Caco-2 (cell line): ENCODE results near the gene PNMA8C. TPM values are rescaled to one million over a fixed set of nuclear protein-coding genes. Genes with fewer than 3 reads are reported as not detected.
"Not testable (repeated sequence)": the region's sequence is repeated elsewhere in the genome, so short reads cannot be mapped to it uniquely, and the experiment has no call there.

Experiments
- BruUV-seq: library from RNA; stranded (reverse); fragments of 400-500 nt; replicated peaks from 2 replicates; lab custom pipeline; 2021; lab: Mats Ljungman, UMichigan
- CTCF ChIA-PET: fragments of 300-600 bp; sonication (Branson Sonifier 250); formaldehyde crosslinking; loops from one replicate; lab custom pipeline; 2022; ENCODE audit warnings: antibody characterized with exemption; lab: Charles Lee
- POLR2A ChIA-PET: fragments of 300-600 bp; sonication (Branson Sonifier 250); formaldehyde crosslinking; loops from one replicate; lab custom pipeline; 2022; ENCODE audit warnings: antibody characterized with exemption; lab: Charles Lee
- DNase-seq, 2 experiments: peaks; one replicate each; pipeline versions ENCODE4 v3.0.0 to v3.0.0-alpha.2; 2020 to 2022
- H3K27me3 ChIP-seq: replicated peaks from 2 replicates; pipeline ENCODE4 v1.6.0; 2011; ENCODE audit warnings: low read length; ENCODE audit not compliant: control insufficient read depth, insufficient read depth
- H3K36me3 ChIP-seq: 2 replicates; pipeline ENCODE4 v1.5.1; 2011; ENCODE audit warnings: low read length; ENCODE audit not compliant: control insufficient read depth, insufficient read depth
- H3K4me1 ChIP-seq: fragments of 250-450 bp; sonication (Bioruptor Pico); 2 replicates; pipeline ENCODE4 v1.5.1; 2020; ENCODE audit warnings: mild to moderate bottlenecking
- H3K4me3 ChIP-seq: 2 replicates; pipeline ENCODE4 v1.5.1; 2011; ENCODE audit warnings: low read depth, mild to moderate bottlenecking, control low read depth, low read length
- H3K9me3 ChIP-seq: fragments of 250-450 bp; sonication (Bioruptor Pico); 2 replicates; pipeline ENCODE4 v1.5.1; 2020; ENCODE audit warnings: mild to moderate bottlenecking, moderate library complexity
- H3K27ac Mint-ChIP-seq: one replicate; pipeline ENCODE4 v1.8.0; 2022; ENCODE audit warnings: mixed read lengths; ENCODE audit not compliant: unreplicated experiment
- H3K27me3 Mint-ChIP-seq: one replicate; pipeline ENCODE4 v1.8.0; 2022; ENCODE audit warnings: mixed read lengths; ENCODE audit not compliant: insufficient read depth, unreplicated experiment
- H3K36me3 Mint-ChIP-seq: one replicate; pipeline ENCODE4 v1.8.0; 2022; ENCODE audit warnings: mild to moderate bottlenecking, mixed read lengths; ENCODE audit not compliant: insufficient read depth, unreplicated experiment
- H3K4me1 Mint-ChIP-seq: one replicate; pipeline ENCODE4 v1.8.0; 2022; ENCODE audit warnings: low read depth, mixed read lengths; ENCODE audit not compliant: unreplicated experiment
- H3K4me3 Mint-ChIP-seq: one replicate; pipeline ENCODE4 v1.8.0; 2022; ENCODE audit warnings: mild to moderate bottlenecking, moderate library complexity, mixed read lengths; ENCODE audit not compliant: unreplicated experiment
- H3K9me3 Mint-ChIP-seq: one replicate; pipeline ENCODE4 v1.8.0; 2022; ENCODE audit warnings: mixed read lengths; ENCODE audit not compliant: unreplicated experiment
- intact Hi-C: fragments of 100-400 bp; cut with micrococcal nuclease; formaldehyde crosslinking; loops from one replicate; pipeline ENCODE4 v1.10.0; 2022; ENCODE audit not compliant: unreplicated experiment
- total RNA-seq: library from RNA; stranded (reverse); gene quantifications from 2 replicates; pipeline ENCODE4 v1.2.3, GENCODE V29; 2022
- TF ChIP-seq, protein P1 (sequence below), 2 experiments: fragments of 200-600 bp in 1 of 2; IDR thresholded peaks; 1 replicate in 1 of 2; 2 replicates in 1 of 2; pipeline versions ENCODE4 v1.5.1 to v1.8.0; 2011 to 2022; ENCODE audit warnings: antibody characterized with exemption in 1 of 2, control low read depth in 1 of 2, inconsistent platforms in 1 of 2, low read depth in 1 of 2, low read length in 1 of 2, mild to moderate bottlenecking in 1 of 2, moderate library complexity in 1 of 2; ENCODE audit not compliant: insufficient read depth in 1 of 2, severe bottlenecking in 1 of 2, unreplicated experiment in 1 of 2

Gene PNMA8C
- total RNA-seq, 1 experiment from 2014 or later, result not detected

DNA sequence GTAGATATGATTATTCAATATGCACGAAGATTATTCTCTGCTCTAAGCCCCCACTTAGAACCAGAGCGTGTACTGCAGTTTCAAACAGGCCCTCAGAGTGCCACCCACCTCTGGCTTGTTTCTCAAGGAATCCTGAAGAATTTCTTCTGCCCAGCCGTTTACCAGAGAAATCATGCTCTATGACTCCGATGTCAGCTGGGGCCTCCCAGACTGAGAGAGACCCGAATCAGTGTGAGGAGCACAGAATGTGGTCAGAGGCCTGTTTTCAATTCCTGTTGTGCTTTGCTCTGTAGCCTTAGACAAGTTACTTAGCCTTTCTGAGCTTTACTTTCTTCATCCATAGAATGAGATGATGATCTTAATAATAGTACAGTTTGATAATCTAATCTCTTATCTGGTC lies 5.5 kb downstream of the PNMA8C start:
- H3K36me3 Mint-ChIP-seq, result no peaks in the 10 kb centered on the region
- H3K4me3 ChIP-seq, result no peak overlapping the region
- no peak overlapping the region for H3K4me3 Mint-ChIP-seq
- no peak overlapping the region for H3K27ac Mint-ChIP-seq
- H3K9me3 Mint-ChIP-seq, result no peaks in the 10 kb centered on the region
- no peaks in the 10 kb centered on the region for H3K4me1 ChIP-seq
- no peaks in the 10 kb centered on the region for H3K36me3 ChIP-seq
- peaks cover 15% of the 10 kb centered on the region for H3K27me3 Mint-ChIP-seq
- CTCF ChIA-PET, result interaction anchor here (0.6 kb wide), 1 partner anchor 194 kb away, joined by 5 read pairs; no protein-coding TSS in a partner anchor
- H3K27me3 ChIP-seq, result no peaks in the 10 kb centered on the region
- H3K9me3 ChIP-seq, result no peaks in the 10 kb centered on the region
- BruUV-seq, result no TSS peak
- intact Hi-C loops, result no loop called here
- TF ChIP-seq, protein P1, sequence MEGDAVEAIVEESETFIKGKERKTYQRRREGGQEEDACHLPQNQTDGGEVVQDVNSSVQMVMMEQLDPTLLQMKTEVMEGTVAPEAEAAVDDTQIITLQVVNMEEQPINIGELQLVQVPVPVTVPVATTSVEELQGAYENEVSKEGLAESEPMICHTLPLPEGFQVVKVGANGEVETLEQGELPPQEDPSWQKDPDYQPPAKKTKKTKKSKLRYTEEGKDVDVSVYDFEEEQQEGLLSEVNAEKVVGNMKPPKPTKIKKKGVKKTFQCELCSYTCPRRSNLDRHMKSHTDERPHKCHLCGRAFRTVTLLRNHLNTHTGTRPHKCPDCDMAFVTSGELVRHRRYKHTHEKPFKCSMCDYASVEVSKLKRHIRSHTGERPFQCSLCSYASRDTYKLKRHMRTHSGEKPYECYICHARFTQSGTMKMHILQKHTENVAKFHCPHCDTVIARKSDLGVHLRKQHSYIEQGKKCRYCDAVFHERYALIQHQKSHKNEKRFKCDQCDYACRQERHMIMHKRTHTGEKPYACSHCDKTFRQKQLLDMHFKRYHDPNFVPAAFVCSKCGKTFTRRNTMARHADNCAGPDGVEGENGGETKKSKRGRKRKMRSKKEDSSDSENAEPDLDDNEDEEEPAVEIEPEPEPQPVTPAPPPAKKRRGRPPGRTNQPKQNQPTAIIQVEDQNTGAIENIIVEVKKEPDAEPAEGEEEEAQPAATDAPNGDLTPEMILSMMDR (IDR thresholded peaks at IDR 0.05; ENCODE audit: insufficient read depth in 1 of 2, low read depth in 1 of 2, low read length in 1 of 2, severe bottlenecking in 1 of 2, unreplicated experiment in 1 of 2), result no peak
- POLR2A ChIA-PET, result no interaction called here
- DNase-seq, result no peak
- peaks cover 6% of the 10 kb centered on the region for H3K4me1 Mint-ChIP-seq

DNA sequence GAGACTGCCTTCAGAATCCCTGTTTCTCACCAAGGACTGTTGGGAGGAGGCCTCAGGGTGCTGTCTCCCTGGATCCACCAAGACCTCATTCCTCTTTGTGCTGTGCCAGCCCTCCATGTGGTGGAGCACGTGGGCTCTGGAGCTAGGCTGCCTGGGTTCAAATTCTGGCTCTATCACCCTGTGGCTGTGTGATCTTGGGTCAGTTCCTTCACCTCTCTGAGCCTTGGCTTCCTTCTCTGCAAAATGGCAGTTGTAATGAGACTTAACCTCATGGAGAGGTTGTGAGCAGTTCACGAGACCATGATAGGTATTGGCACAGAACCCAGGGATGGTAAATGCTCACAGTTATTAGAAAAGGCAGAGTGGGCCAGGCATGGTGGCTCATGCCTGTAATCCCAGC lies 6.4 kb downstream of the PNMA8C start:
- DNase-seq, result no peak
- Mint-ChIP-seq H3K36me3 (no peaks in the 10 kb centered on the region), H3K27ac (no peak overlapping the region), H3K4me1 (peaks cover 6% of the 10 kb centered on the region), H3K27me3 (peaks cover 9% of the 10 kb centered on the region), H3K9me3 (no peaks in the 10 kb centered on the region), H3K4me3 (no peak overlapping the region)
- ChIA-PET CTCF (no interaction called here), POLR2A (no interaction called here)
- TF ChIP-seq, protein P1 (IDR thresholded peaks at IDR 0.05; ENCODE audit: insufficient read depth in 1 of 2, low read depth in 1 of 2, low read length in 1 of 2, severe bottlenecking in 1 of 2, unreplicated experiment in 1 of 2), result no peak
- Histone ChIP-seq H3K4me1 (no peaks in the 10 kb centered on the region), H3K27me3 (no peaks in the 10 kb centered on the region), H3K4me3 (no peak overlapping the region), H3K36me3 (no peaks in the 10 kb centered on the region), H3K9me3 (no peaks in the 10 kb centered on the region)
- intact Hi-C loops, result no loop called here
- no TSS peak for BruUV-seq

DNA sequence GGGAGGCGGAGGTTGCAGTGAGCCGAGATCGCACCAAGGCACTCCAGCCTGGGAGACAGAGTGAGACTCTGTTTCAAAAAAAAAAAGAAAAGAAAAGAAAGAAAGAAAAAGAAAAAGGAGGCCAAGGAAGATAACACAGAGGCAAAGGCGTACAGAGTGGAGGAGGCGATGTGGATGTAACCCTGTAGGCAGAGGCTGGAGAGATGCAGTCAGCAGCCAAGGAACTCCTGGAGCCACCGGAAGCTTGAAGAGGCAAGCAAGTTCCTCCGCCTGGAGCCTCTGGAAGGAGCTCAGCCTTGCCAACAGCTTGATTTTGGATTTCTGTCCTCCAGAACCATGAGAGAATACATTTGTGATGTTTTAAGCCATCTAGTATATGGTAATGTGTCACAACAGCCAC lies 8.7 kb downstream of the PNMA8C start:
- TF ChIP-seq, protein P1 (IDR thresholded peaks at IDR 0.05; ENCODE audit: insufficient read depth in 1 of 2, low read depth in 1 of 2, low read length in 1 of 2, severe bottlenecking in 1 of 2, unreplicated experiment in 1 of 2), result no peak
- Histone ChIP-seq H3K27me3 (no peaks in the 10 kb centered on the region), H3K4me1 (no peaks in the 10 kb centered on the region), H3K9me3 (no peaks in the 10 kb centered on the region), H3K36me3 (no peaks in the 10 kb centered on the region), H3K4me3 (no peak overlapping the region)
- no peak overlapping the region for H3K27ac Mint-ChIP-seq
- intact Hi-C loops, result no loop called here
- no peaks in the 10 kb centered on the region for H3K9me3 Mint-ChIP-seq
- ChIA-PET CTCF (no interaction called here), POLR2A (no interaction called here)
- no TSS peak for BruUV-seq
- peaks cover 5% of the 10 kb centered on the region for H3K27me3 Mint-ChIP-seq
- no peak for DNase-seq
- no peak overlapping the region for H3K4me3 Mint-ChIP-seq
- H3K36me3 Mint-ChIP-seq, result no peaks in the 10 kb centered on the region
- H3K4me1 Mint-ChIP-seq, result peaks cover 6% of the 10 kb centered on the region

DNA sequence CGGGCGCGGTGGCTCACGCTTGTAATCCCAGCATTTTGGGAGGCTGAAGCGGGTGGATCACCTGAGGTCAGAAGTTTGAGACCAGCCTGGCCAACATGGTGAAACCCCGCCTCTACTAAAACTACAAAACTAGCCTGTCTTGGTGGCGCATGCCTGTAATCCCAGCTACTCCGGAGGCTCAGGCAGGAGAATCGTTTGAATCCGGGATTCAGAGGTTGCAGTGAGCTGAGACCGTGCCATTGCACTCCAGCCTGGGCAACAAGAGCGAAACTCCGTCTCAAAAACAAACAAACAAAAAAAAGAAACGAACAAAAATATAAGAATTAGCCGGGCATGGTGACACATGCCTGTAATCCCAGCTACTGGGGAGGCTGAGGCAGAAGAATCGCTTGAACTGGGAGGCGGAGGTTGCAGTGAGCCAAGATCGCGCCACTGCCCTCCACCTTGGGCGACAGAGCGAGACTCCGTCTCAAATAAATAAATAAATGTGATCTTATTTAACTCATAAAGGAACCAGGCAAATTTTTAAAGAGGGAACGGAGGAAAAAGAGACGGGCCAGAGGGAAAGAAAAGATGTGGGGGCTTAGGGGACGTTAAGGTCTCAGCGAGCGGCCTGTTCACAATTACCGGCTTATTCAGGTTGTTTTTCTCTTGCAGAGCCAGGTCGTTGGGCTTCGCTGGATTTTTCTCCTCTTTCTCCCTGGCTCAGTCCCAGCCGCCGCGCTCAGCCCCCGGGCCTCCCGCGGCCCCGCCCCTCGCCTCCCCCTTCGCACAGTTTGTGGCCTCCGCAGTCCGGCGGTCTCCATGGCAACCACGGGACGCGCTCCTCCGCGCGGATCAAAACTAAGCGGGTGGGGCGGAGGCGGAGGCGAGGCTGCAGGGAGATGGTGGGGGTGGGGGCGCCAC lies 12.7 kb downstream of the PNMA8C start:
- not testable (repeated sequence) for BruUV-seq, H3K36me3 Mint-ChIP-seq, H3K27me3 Mint-ChIP-seq, H3K36me3 ChIP-seq, H3K27me3 ChIP-seq, H3K9me3 ChIP-seq, H3K4me1 ChIP-seq, H3K9me3 Mint-ChIP-seq
- H3K27ac Mint-ChIP-seq, result peak overlapping the region; percentile 73
- POLR2A ChIA-PET, result interaction anchor here (0.7 kb wide), 1 partner anchor 11 kb away, joined by 3 read pairs; no protein-coding TSS in a partner anchor
- peak overlapping the region; percentile 75 for H3K4me3 Mint-ChIP-seq
- H3K4me3 ChIP-seq, result peak overlapping the region; percentile 12
- intact Hi-C loops, result loop anchor here (1.0 kb wide), 1 partner anchor 12 kb away; no protein-coding TSS in a partner anchor
- DNase-seq, result peak; percentile 90
- CTCF ChIA-PET, result interaction anchor here (0.5 to 0.6 kb wide), 3 partner anchors 20 to 127 kb away, joined by 3 read pairs; no protein-coding TSS in a partner anchor
- H3K4me1 Mint-ChIP-seq, result peaks cover 16% of the 10 kb centered on the region

DNA sequence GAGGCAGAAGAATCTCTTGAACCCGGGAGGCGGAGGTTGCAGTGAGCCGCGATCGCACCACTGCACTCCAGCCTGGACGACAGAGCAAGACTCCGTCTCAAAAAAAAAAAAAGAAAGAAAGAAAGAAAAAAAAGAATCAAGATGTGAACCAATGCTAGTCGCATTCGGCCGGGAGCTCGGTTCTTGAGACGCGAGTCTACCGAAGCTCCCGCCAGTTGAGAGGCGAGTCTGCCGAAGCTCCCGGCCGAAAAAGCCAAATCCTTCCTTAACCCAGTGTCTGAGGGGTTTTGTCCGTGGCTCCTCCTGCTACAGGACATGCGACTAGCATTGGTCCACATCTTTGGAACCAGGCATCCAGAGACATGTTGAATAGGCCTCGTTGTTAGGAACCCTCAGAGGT lies 13.8 kb downstream of the PNMA8C start:
- H3K27me3 Mint-ChIP-seq, DNase-seq, H3K27ac Mint-ChIP-seq, POLR2A ChIA-PET, H3K4me3 ChIP-seq, H3K9me3 Mint-ChIP-seq, H3K4me1 ChIP-seq, H3K36me3 ChIP-seq, H3K4me3 Mint-ChIP-seq, H3K36me3 Mint-ChIP-seq, CTCF ChIA-PET, intact Hi-C loops, H3K27me3 ChIP-seq, BruUV-seq, H3K9me3 ChIP-seq: not testable (repeated sequence)
- peaks cover 16% of the 10 kb centered on the region for H3K4me1 Mint-ChIP-seq
